ENCODE data around the gene KDM7A.
"Not testable (repeated sequence)": the region's sequence is repeated elsewhere in the genome, so short reads cannot be mapped to it uniquely, and the experiment has no call there.

KDM7A gene

GRCh38 chr7:140200061-140200989 is 23.5 kb upstream of the KDM7A start:
- no peak for FAIRE-seq

- no peak for FAIRE-seq
Measured at GRCh38 chr7:140197938-140198337, 21.2 kb upstream of the KDM7A start.

GRCh38 chr7:140197218-140197890 is 20.6 kb upstream of the KDM7A start:
- no peak for FAIRE-seq

- no peak for FAIRE-seq
Measured at GRCh38 chr7:140196361-140197217, 19.8 kb upstream of the KDM7A start.

GRCh38 chr7:140195859-140196258 is 19.1 kb upstream of the KDM7A start:
- FAIRE-seq = no peak

GRCh38 chr7:140192620-140193019 is 15.8 kb upstream of the KDM7A start:
- no peak for FAIRE-seq

GRCh38 chr7:140192176-140192575 is 15.4 kb upstream of the KDM7A start:
- no peak for FAIRE-seq

- no peak for FAIRE-seq
Measured at GRCh38 chr7:140190588-140190987, 13.8 kb upstream of the KDM7A start.

- FAIRE-seq = no peak
Measured at GRCh38 chr7:140189917-140190316, 13.1 kb upstream of the KDM7A start.

- FAIRE-seq = no peak
Measured at GRCh38 chr7:140182917-140183316, 6.1 kb upstream of the KDM7A start.

GRCh38 chr7:140179339-140179738 is 2.6 kb upstream of the KDM7A start:
- no peak for FAIRE-seq

GRCh38 chr7:140176122-140176701 is 571 bp downstream of the KDM7A start:
- no peak for FAIRE-seq

GRCh38 chr7:140175221-140176121 is 1.3 kb downstream of the KDM7A start:
- FAIRE-seq = peak; percentile 95

GRCh38 chr7:140174217-140174616 is 2.6 kb downstream of the KDM7A start:
- no peak for FAIRE-seq

GRCh38 chr7:140170375-140170774 is 6.4 kb downstream of the KDM7A start:
- no peak for FAIRE-seq

GRCh38 chr7:140168816-140169215 is 8.0 kb downstream of the KDM7A start:
- no peak for FAIRE-seq

- FAIRE-seq = no peak
Measured at GRCh38 chr7:140165422-140165821, 11.4 kb downstream of the KDM7A start.

GRCh38 chr7:140162081-140162480 is 14.7 kb downstream of the KDM7A start:
- FAIRE-seq = not testable (repeated sequence)

- FAIRE-seq = no peak
Measured at GRCh38 chr7:140161047-140161446, 15.7 kb downstream of the KDM7A start.

- no peak for FAIRE-seq
Measured at GRCh38 chr7:140160308-140160707, 16.5 kb downstream of the KDM7A start.

GRCh38 chr7:140159497-140159896 is 17.3 kb downstream of the KDM7A start:
- FAIRE-seq = no peak

Measured in G401.6 (cell line).